Endothelial cell of umbilical vein (primary cell): ENCODE measurements around the gene SPHK2. TPM values are rescaled to one million over a fixed set of nuclear protein-coding genes. Genes with fewer than 3 reads are reported as not detected.

ENCODE experiments used
- BruUV-seq: library from RNA; stranded (reverse); fragments of 400-500 nt; replicated peaks from 2 replicates; lab custom pipeline; 2021; lab: Mats Ljungman, UMichigan
- CTCF ChIA-PET: fragments of 300-600, 350-600 bp; sonication (Branson Sonifier 250); formaldehyde crosslinking; loops from one replicate; lab custom pipeline; 2021; ENCODE audit warnings: antibody characterized with exemption, inconsistent platforms; lab: Charles Lee
- POLR2A ChIA-PET: fragments of 300-600, 350-600 bp; sonication (Branson Sonifier 250); formaldehyde crosslinking; loops from one replicate; lab custom pipeline; 2021; ENCODE audit warnings: antibody characterized with exemption, inconsistent platforms; lab: Charles Lee
- DNase-seq: peaks from one replicate; pipeline ENCODE4 v3.0.0-alpha.2; 2011; ENCODE audit warnings: low read depth, low spot score
- FAIRE-seq: peaks from 2 replicates; lab custom pipeline; 2011; peaks lifted over from hg19 to GRCh38; lab: Jason Lieb, UNC
- H2AFZ ChIP-seq: 2 replicates; pipeline ENCODE4 v1.6.0; 2012; ENCODE audit warnings: low read depth, low read length, control low read depth, inconsistent platforms
- H3K27ac ChIP-seq: 2 replicates; pipeline ENCODE4 v1.5.1; 2011; ENCODE audit warnings: low read depth, mild to moderate bottlenecking, control low read depth, low read length, moderate library complexity; ENCODE audit not compliant: insufficient read depth
- H3K27me3 ChIP-seq, 2 experiments: 2 replicates each; pipeline versions ENCODE4 v1.6.0 to v1.6.1; 2011; ENCODE audit warnings: low read length in 2 of 2, mixed read lengths in 1 of 2; ENCODE audit not compliant: control insufficient read depth in 2 of 2, insufficient read depth in 2 of 2
- H3K36me3 ChIP-seq, 2 experiments: 2 replicates in 1 of 2; 3 replicates in 1 of 2; pipeline ENCODE4 v1.5.1; 2011; ENCODE audit warnings: low read length in 2 of 2, mild to moderate bottlenecking in 1 of 2, moderate library complexity in 1 of 2; ENCODE audit not compliant: control insufficient read depth in 2 of 2, insufficient read depth in 2 of 2; ENCODE audit errors: extremely low read depth in 1 of 2
- H3K4me1 ChIP-seq: 3 replicates; pipeline ENCODE4 v1.5.1; 2011; ENCODE audit warnings: mild to moderate bottlenecking, low read length; ENCODE audit not compliant: control insufficient read depth, insufficient read depth; ENCODE audit errors: extremely low read depth
- H3K4me2 ChIP-seq: 2 replicates; pipeline ENCODE4 v1.6.1; 2011; ENCODE audit warnings: low read length, control low read depth, mixed read lengths; ENCODE audit not compliant: insufficient read depth
- H3K4me3 ChIP-seq, 3 experiments: fragments of 200-600 bp in 1 of 3; sonication (generic), shearing (Covaris generic) in 1 of 3; replicated peaks in 1 of 3; 2 replicates each; pipeline ENCODE4 v1.5.1; 2011 to 2016; ENCODE audit warnings: control low read depth in 3 of 3, low read length in 3 of 3, mild to moderate bottlenecking in 2 of 3, inconsistent platforms in 1 of 3, low read depth in 1 of 3, moderate library complexity in 1 of 3; ENCODE audit not compliant: insufficient read depth in 1 of 3
- H3K79me2 ChIP-seq: 2 replicates; pipeline ENCODE4 v1.6.0; 2012; ENCODE audit warnings: low read length, inconsistent platforms; ENCODE audit not compliant: control insufficient read depth, insufficient read depth
- H3K9ac ChIP-seq: replicated peaks from 2 replicates; pipeline ENCODE3; 2011; ENCODE audit warnings: low read length, control low read depth; ENCODE audit not compliant: insufficient read depth; ENCODE audit errors: extremely low read depth
- H3K9me1 ChIP-seq: replicated peaks from 3 replicates; pipeline ENCODE4 v1.6.0; 2011; ENCODE audit warnings: mild to moderate bottlenecking, low read length; ENCODE audit not compliant: control insufficient read depth, insufficient read depth; ENCODE audit errors: extremely low read depth
- H3K9me3 ChIP-seq: replicated peaks from 2 replicates; pipeline ENCODE4 v1.5.1; 2012; ENCODE audit warnings: low read length, inconsistent platforms; ENCODE audit not compliant: control insufficient read depth, insufficient read depth
- H4K20me1 ChIP-seq: replicated peaks from 2 replicates; pipeline ENCODE3; 2011; ENCODE audit warnings: mild to moderate bottlenecking, low read length; ENCODE audit not compliant: control insufficient read depth, insufficient read depth; ENCODE audit errors: extremely low read depth
- EZH2 ChIP-seq: IDR thresholded peaks from 2 replicates; pipeline ENCODE4 v1.6.1; 2012; ENCODE audit warnings: borderline replicate concordance, low read depth, mild to moderate bottlenecking, moderate library complexity, low read length, inconsistent platforms; ENCODE audit not compliant: severe bottlenecking
- FOS ChIP-seq: IDR thresholded peaks from 2 replicates; pipeline ENCODE4 v1.6.1; 2011; ENCODE audit warnings: mild to moderate bottlenecking, low read length, moderate library complexity, borderline replicate concordance; ENCODE audit not compliant: insufficient read depth
- GATA2 ChIP-seq: IDR thresholded peaks from 2 replicates; pipeline ENCODE4 v1.7.0; 2011; ENCODE audit warnings: low read depth, mild to moderate bottlenecking, moderate library complexity, mixed read lengths, low read length; ENCODE audit not compliant: insufficient read length, insufficient read depth
- JUN ChIP-seq: IDR thresholded peaks from 2 replicates; pipeline ENCODE4 v1.6.1; 2011; ENCODE audit warnings: borderline replicate concordance, low read depth; ENCODE audit not compliant: insufficient read length, insufficient read depth
- MYC ChIP-seq: IDR thresholded peaks from one replicate; pipeline ENCODE4 v1.6.1; 2011; ENCODE audit warnings: mild to moderate bottlenecking, low read depth, low read length
- POLR2A ChIP-seq: IDR thresholded peaks from 2 replicates; pipeline ENCODE4 v1.6.1; 2012; ENCODE audit warnings: low read depth, mild to moderate bottlenecking, control low read depth, low read length
- POLR2AphosphoS5 ChIP-seq: IDR thresholded peaks from 2 replicates; pipeline ENCODE4 v1.6.1; 2012; ENCODE audit warnings: low read depth, mild to moderate bottlenecking, control low read depth, low read length, moderate library complexity; ENCODE audit not compliant: insufficient read depth
- dilution Hi-C: fragments of 300-500 bp; cut with MboI; formaldehyde crosslinking; loops from one replicate; pipeline ENCODE4 v1.15.0; 2019; ENCODE audit warnings: low sequenced_read_pairs; ENCODE audit not compliant: extremely low pct_ligation_motif_present
- intact Hi-C: fragments of 100-400 bp; cut with micrococcal nuclease; formaldehyde crosslinking; loops from one replicate; pipeline ENCODE4 v1.10.0; 2022
- polyA plus RNA-seq, 4 experiments: library from polyadenylated mRNA; depleted of rRNA in 3 of 4; stranded (reverse) in 3 of 4; unstranded in 1 of 4; fragments of >200 nt; gene quantifications; 2 replicates each; pipeline versions ENCODE4 v1.2.1 to v1.2.3, GENCODE V29; 2011 to 2012; ENCODE audit warnings: missing spikeins in 1 of 4
- total RNA-seq: library from RNA; stranded (reverse); gene quantifications from 2 replicates; pipeline ENCODE4 v1.2.3, GENCODE V29; 2021
- TF ChIP-seq, protein P1 (sequence below), 2 donors: IDR thresholded peaks; 1 replicate in 1 of 2; 2 replicates in 1 of 2; pipeline ENCODE4 v1.5.1; 2011; ENCODE audit warnings: low read length in 2 of 2, mild to moderate bottlenecking in 2 of 2, moderate library complexity in 2 of 2, control low read depth in 1 of 2, inconsistent platforms in 1 of 2, low read depth in 1 of 2; ENCODE audit not compliant: insufficient read depth in 1 of 2; ENCODE audit errors: extremely low read depth in 1 of 2
- TF ChIP-seq, protein P2 (sequence below): IDR thresholded peaks from 2 replicates; pipeline ENCODE4 v1.6.1; 2011; ENCODE audit not compliant: insufficient read depth, insufficient read length

Gene SPHK2
- total and polyA plus RNA-seq, 2 donors (not counting 3 experiments of a cell fraction or from before 2014, with no cell fraction given): 20.2 to 31.1 TPM

DNA sequence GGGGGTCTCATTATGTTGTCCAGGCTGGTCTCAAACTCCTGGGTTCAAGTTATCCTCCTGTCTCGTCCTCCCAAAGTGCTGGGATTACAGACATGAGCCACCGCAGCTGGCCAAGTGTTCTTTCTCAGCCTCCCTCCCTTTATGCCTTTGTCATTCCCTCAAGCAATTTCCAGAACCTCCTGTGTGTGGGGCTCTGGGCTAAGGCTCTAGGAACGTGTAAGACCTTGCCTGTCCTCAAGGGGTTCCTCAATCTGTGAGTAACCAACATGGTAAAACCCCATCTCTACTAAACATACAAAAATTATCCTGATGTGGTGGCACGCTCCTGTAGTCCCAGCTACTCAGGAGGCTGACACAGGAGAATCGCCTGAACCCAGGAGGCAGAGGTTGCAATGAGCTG, 28.3 kb upstream of the SPHK2 start:
- H3K9me3 ChIP-seq: no peaks in the 10 kb centered on the region
- ChIA-PET POLR2A (interaction anchor here (0.5 kb wide), 1 partner anchor 101 kb away, joined by 4 read pairs; no protein-coding TSS in a partner anchor), CTCF (interaction anchor here (14.1 kb wide), 1 partner anchor 84 kb away, joined by 507 read pairs; no protein-coding TSS in a partner anchor)
- no peaks in the 10 kb centered on the region for H3K4me1 ChIP-seq
- no peak overlapping the region for H3K9ac ChIP-seq
- no peak overlapping the region for H2AFZ ChIP-seq
- no peak for DNase-seq
- no peak for FAIRE-seq
- H3K4me3 ChIP-seq: no peak overlapping the region
- no peaks in the 10 kb centered on the region for H3K79me2 ChIP-seq
- H3K4me2 ChIP-seq: no peak overlapping the region
- no peaks in the 10 kb centered on the region for H3K36me3 ChIP-seq
- dilution Hi-C loops (no loop called here), intact Hi-C loops (no loop called here)
- no peak overlapping the region for H3K27ac ChIP-seq
- BruUV-seq: no TSS peak
- H3K27me3 ChIP-seq: no peaks in the 10 kb centered on the region
- H4K20me1 ChIP-seq: no peaks in the 10 kb centered on the region
- H3K9me1 ChIP-seq: no peaks in the 10 kb centered on the region
- TF ChIP-seq POLR2AphosphoS5 (no peak), FOS (no peak), MYC (no peak), EZH2 (no peak), POLR2A (no peak), GATA2 (no peak), JUN (no peak)
- TF ChIP-seq, protein P1, sequence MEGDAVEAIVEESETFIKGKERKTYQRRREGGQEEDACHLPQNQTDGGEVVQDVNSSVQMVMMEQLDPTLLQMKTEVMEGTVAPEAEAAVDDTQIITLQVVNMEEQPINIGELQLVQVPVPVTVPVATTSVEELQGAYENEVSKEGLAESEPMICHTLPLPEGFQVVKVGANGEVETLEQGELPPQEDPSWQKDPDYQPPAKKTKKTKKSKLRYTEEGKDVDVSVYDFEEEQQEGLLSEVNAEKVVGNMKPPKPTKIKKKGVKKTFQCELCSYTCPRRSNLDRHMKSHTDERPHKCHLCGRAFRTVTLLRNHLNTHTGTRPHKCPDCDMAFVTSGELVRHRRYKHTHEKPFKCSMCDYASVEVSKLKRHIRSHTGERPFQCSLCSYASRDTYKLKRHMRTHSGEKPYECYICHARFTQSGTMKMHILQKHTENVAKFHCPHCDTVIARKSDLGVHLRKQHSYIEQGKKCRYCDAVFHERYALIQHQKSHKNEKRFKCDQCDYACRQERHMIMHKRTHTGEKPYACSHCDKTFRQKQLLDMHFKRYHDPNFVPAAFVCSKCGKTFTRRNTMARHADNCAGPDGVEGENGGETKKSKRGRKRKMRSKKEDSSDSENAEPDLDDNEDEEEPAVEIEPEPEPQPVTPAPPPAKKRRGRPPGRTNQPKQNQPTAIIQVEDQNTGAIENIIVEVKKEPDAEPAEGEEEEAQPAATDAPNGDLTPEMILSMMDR (IDR thresholded peaks at IDR 0.05; ENCODE audit: extremely low read depth in 1 of 2, insufficient read depth in 1 of 2, low read depth in 1 of 2, low read length in 2 of 2): no peak
- TF ChIP-seq, protein P2, sequence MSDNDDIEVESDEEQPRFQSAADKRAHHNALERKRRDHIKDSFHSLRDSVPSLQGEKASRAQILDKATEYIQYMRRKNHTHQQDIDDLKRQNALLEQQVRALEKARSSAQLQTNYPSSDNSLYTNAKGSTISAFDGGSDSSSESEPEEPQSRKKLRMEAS: no peak
